Measurements from ENCODE around the gene ARHGEF17.

The ARHGEF17 gene

GRCh38 chr11:73325036-73325981 is 17.2 kb downstream of the ARHGEF17 start:
- no peak for DNase-seq (ENCODE audit: low read depth in 1 of 2, low spot score in 1 of 2)
- in situ Hi-C loops (cut with HindIII; ENCODE audit: low pct_unique_long_range_greater_than_20kb, low sequenced_read_pairs): no loop called here

GRCh38 chr11:73326929-73327811 is 19.1 kb downstream of the ARHGEF17 start:
- no peak for TF ChIP-seq JUND (IDR thresholded peaks at IDR 0.05; ENCODE audit: low read depth)
- no peak for DNase-seq (ENCODE audit: low read depth in 1 of 2, low spot score in 1 of 2)

More at GRCh38 chr11:73325036-73325981, 17.2 kb downstream of the ARHGEF17 start:
- TF ChIP-seq JUND (IDR thresholded peaks at IDR 0.05; ENCODE audit: low read depth): no peak

GRCh38 chr11:73327812-73328364 is 19.8 kb downstream of the ARHGEF17 start:
- no peak for DNase-seq (ENCODE audit: low read depth in 1 of 2, low spot score in 1 of 2)
- no peak for TF ChIP-seq JUND (IDR thresholded peaks at IDR 0.05; ENCODE audit: low read depth)
- in situ Hi-C loops (cut with HindIII; ENCODE audit: low pct_unique_long_range_greater_than_20kb, low sequenced_read_pairs): no loop called here

More at GRCh38 chr11:73326929-73327811, 19.1 kb downstream of the ARHGEF17 start:
- in situ Hi-C loops (cut with HindIII; ENCODE audit: low pct_unique_long_range_greater_than_20kb, low sequenced_read_pairs): no loop called here

- in situ Hi-C loops (cut with HindIII; ENCODE audit: low pct_unique_long_range_greater_than_20kb, low sequenced_read_pairs): no loop called here
- TF ChIP-seq JUND (IDR thresholded peaks at IDR 0.05; ENCODE audit: low read depth): no peak
Measured at GRCh38 chr11:73330569-73331093, 22.6 kb downstream of the ARHGEF17 start.

GRCh38 chr11:73331138-73331916 is 23.3 kb downstream of the ARHGEF17 start:
- no peak for DNase-seq (ENCODE audit: low read depth in 1 of 2, low spot score in 1 of 2)
- no peak for TF ChIP-seq JUND (IDR thresholded peaks at IDR 0.05; ENCODE audit: low read depth)
- in situ Hi-C loops (cut with HindIII; ENCODE audit: low pct_unique_long_range_greater_than_20kb, low sequenced_read_pairs): no loop called here

More at GRCh38 chr11:73330569-73331093, 22.6 kb downstream of the ARHGEF17 start:
- peak in 1 of 2 experiments; percentile 53 for DNase-seq (ENCODE audit: low read depth in 1 of 2, low spot score in 1 of 2)

GRCh38 chr11:73333173-73333572 is 25.1 kb downstream of the ARHGEF17 start:
- in situ Hi-C loops (cut with HindIII; ENCODE audit: low pct_unique_long_range_greater_than_20kb, low sequenced_read_pairs): no loop called here
- no peak for DNase-seq (ENCODE audit: low read depth in 1 of 2, low spot score in 1 of 2)
- no peak for TF ChIP-seq JUND (IDR thresholded peaks at IDR 0.05; ENCODE audit: low read depth)

GRCh38 chr11:73333640-73334383 is 25.7 kb downstream of the ARHGEF17 start:
- in situ Hi-C loops (cut with HindIII; ENCODE audit: low pct_unique_long_range_greater_than_20kb, low sequenced_read_pairs): no loop called here
- DNase-seq (ENCODE audit: low read depth in 1 of 2, low spot score in 1 of 2): no peak
- no peak for TF ChIP-seq JUND (IDR thresholded peaks at IDR 0.05; ENCODE audit: low read depth)

- DNase-seq (ENCODE audit: low read depth in 1 of 2, low spot score in 1 of 2): no peak
- in situ Hi-C loops (cut with HindIII; ENCODE audit: low pct_unique_long_range_greater_than_20kb, low sequenced_read_pairs): no loop called here
- no peak for TF ChIP-seq JUND (IDR thresholded peaks at IDR 0.05; ENCODE audit: low read depth)
Measured at GRCh38 chr11:73334384-73335203, 26.5 kb downstream of the ARHGEF17 start.

- peak; percentile 83 to 96 for DNase-seq (ENCODE audit: low read depth in 1 of 2, low spot score in 1 of 2)
- TF ChIP-seq JUND (IDR thresholded peaks at IDR 0.05; ENCODE audit: low read depth): no peak
- in situ Hi-C loops (cut with HindIII; ENCODE audit: low pct_unique_long_range_greater_than_20kb, low sequenced_read_pairs): no loop called here
Measured at GRCh38 chr11:73335204-73335923, 27.3 kb downstream of the ARHGEF17 start.

- in situ Hi-C loops (cut with HindIII; ENCODE audit: low pct_unique_long_range_greater_than_20kb, low sequenced_read_pairs): no loop called here
- no peak for TF ChIP-seq JUND (IDR thresholded peaks at IDR 0.05; ENCODE audit: low read depth)
- DNase-seq (ENCODE audit: low read depth in 1 of 2, low spot score in 1 of 2): no peak
Measured at GRCh38 chr11:73337846-73338245, 29.8 kb downstream of the ARHGEF17 start.
